Brain pericyte (primary cell): ENCODE results near the gene MOB3C.

Experiments
- DNase-seq: peaks from one replicate; pipeline ENCODE4 v3.0.0-alpha.2; 2012; ENCODE audit warnings: low read depth, low spot score

The MOB3C gene

DNA sequence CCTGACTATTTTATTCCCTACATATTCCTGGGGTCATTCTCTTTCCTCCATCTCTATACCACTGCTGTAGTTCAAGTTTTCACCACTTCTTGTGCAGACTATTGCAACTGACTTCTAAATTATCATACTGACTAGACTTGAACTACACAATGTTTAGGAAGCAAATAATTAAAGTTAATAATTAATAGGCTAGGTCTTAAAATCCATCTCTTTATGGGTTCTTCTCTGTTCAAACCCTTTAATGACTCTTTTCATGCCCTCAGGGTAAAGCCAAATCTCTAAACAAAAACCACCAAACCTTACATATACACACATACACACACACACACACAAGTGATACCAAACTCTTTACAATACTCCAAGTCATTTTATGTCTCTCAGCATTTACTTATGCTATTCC is 22.3 kb upstream of the MOB3C start:
- DNase-seq, result no peak

DNA sequence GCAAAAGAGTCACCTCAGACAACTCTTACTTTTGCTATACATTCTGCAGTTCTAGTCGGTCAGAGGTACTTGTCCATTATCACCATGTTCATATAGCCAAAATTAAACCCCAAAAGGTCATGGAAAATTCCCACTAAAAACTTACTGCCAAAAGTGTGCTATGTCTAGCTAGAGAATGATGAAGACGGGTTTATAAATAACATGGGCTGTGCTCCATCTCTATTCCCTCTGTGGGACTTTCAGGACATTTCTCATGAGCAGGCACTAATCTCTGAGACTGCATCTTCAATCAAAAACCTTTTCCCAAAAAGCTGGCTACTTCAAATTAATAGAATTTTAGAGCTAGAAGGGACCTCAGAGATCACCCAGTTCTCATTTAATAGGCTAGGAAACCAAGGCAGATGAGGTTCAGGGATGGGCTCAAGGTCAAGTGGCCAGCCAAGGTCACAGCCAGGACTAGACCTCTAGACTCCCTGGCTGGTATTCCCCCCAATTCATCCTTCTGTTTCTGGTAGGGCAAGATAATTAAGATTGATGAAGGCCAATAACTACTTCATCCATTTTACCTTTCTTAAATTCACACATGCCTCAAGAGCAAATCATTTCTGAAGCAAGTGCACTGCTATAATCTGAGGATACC is 21.0 kb upstream of the MOB3C start:
- no peak for DNase-seq

DNA sequence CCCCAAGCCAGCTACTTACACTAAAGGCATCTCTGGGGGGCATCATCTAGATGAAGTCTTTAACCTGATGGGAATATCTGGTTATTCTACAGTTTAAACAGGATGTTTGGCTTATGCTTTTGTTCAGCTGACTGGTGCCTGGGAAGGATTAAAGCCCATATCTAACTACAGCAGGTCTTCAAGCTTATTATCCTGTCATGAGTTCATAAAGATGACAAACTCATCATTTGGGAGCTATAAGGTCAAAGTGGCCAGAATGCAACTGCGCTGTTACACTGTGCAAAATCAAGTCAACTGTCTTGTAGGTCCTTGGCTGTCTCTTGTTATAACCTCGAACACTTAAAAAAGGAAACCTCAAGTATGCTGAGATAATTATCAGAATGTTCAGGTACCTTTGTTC is 18.6 kb upstream of the MOB3C start:
- no peak for DNase-seq

DNA sequence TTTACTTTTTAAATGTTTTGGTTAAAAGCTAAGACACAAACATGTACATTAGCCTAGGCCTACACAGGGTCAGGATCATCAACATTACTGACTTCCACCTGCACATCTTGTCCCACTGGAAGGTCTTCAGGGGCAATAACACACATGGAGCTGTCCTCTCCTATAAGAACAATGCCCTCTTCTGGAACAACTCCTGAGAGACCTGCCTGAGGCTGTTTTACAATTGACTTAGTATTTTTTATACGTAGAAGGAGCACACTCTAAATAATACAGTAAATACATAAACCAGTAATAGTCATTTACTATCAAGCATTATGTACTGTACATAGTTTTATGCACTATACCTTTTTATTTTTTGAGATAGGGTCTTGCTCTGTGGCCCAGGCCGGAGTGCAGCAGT is 14.1 kb upstream of the MOB3C start:
- DNase-seq, result no peak

DNA sequence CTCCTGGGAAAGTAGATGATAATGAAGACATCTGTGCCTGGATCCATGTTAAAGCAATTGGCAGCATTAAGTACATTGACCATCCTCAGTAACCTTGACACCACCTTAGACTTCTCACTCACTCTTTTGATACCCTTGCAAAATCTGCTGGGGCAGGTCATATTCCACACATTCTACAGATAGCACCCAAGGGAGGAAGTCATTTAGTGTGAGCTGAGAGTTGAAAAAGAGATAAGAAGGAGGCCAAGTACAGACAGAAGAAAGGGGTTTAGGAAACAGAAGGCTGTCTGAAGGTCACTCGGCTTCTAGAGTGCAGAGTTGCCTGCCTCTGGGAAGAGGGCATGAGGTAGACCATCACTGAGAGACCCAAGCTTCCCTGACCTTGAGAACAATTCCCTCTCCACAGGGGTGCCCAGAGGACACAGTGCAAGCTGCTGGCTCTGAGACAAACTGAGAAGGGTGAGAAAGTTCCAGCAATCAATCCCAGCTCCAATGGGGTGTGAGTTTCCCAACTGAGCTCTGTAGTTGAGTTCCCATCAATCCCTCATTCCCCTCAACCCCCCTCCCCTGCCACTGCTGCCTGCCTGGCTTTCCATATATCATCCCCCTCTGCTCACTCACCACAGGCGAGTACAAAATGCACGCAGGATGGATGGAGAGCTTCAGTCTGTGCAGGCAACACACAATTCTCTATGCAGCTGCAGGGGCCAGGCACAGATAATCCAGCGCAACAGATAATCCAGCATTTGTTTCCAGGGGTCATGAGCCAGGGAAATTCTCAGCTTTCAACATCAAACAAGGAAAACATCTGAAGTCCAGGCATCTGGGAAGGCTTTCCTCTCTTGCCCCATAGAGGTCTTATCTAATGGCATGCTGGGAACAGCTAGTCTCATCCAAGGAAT is 7.4 kb upstream of the MOB3C start:
- DNase-seq, result no peak

DNA sequence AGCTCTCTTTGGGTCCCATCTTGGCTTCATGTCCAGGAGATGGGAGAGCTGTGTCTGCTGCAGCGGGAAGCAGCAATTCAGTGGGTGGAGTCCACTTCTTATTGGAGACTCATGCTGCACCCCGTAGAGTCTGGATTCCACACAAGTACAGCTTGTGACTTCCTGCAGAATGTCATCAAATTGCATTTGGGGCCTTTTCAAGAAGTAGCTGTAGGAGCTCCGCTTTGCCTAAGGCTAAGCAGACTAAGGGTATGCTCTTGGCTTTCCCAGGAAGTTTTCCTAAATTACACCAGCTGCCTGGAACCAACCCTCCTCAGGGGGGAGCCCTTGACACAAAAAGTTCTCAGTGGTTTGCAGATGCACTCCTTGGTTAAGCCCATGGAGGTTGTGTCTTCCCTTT is 5.7 kb upstream of the MOB3C start:
- no peak for DNase-seq

DNA sequence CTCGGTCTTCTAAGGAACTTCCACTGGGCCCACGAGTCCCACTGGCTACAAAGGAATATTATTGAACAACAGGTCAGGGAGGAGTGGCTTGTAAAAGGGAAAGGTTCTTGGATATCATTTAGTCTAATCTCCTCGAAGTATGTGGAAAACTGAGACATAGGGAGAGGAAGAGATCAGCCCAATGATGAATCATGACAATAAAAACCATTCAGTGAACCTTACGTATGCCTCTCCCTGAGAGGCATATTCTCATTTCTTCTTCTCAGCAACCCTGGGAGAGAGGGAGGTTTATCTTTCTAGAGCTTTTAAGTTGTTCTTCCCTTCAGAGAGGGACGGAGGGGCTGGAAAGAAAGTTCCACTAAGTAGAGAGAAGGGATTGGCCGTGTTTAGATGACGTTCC is 5.3 kb upstream of the MOB3C start:
- DNase-seq, result no peak

DNA sequence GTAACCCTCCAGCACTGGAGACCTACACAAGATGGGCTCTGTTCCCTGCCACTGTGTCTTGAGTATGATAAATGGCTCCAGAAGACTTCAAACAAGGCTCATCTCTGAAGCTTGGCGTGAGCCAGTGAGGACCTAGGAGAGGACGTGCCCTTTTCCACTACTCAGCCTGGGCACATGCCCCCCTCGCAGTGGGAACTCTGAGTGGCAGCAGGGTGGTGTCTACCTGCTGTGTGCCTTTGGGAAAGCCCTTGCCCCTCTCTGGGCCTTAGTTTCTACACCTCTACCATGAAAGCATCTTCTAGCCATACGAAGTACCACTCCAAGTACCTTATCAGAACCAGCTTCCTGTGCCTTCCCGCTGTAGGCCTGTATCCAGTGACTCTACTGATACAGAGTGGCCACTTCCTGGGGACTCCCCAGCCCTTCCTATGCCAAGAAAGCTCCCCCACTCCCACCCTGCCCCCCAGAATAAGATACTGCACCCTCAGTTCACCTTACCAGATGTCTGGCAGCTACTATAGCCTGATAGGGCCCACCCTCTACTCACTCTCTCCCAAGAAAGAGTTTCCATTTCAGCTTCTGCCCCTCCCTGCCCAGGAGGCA is 3.1 kb upstream of the MOB3C start:
- DNase-seq, result no peak

DNA sequence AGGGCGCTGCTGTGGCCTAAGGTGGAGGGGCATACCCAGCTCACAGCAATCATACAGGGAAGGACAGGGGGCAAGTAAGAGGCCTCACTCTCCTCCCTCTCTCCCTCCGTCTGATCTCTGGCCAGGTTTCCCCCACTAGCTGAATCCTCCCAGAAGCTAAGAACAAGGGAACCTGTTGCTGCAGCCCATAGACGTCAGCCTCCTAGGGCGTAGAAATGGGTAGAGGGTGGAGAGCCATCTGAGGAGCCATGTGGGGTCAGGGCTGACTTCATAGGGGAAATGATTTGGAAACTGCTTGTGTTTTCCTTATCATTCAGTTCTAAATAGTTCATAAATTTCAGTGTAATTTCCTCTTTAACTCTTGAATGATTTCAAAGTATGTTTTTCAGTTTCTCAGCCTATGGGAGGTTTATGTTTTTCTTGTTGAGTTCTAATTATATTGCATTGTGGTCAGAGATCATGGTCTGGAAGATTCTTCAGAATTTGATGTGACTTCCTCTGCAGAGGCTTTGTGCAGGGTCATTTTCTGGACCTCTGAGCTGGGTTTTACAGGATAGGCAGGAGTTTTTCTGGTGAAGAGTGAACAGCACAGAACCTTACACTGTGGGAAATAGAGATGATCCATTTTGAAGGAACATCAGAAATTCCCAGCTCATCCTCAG is 2.3 kb upstream of the MOB3C start:
- no peak for DNase-seq

DNA sequence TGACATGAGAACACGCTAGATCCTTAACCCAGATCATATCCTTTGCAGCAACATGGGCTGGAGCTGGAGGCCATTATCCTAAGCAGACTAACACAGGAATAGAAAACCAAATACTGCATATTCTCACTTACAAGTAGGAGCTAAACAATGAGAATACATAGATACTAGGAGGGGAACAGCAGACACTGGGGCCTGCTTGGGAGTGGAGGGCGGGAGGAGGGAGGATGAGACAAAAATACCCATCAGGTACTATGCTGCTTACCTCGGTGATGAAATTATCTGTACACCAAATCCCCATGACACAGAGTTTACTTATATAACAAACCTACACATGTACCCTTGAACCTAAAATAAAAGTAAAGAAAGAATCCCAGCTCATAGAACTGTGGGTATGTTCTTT is 1.2 kb upstream of the MOB3C start:
- no peak for DNase-seq

DNA sequence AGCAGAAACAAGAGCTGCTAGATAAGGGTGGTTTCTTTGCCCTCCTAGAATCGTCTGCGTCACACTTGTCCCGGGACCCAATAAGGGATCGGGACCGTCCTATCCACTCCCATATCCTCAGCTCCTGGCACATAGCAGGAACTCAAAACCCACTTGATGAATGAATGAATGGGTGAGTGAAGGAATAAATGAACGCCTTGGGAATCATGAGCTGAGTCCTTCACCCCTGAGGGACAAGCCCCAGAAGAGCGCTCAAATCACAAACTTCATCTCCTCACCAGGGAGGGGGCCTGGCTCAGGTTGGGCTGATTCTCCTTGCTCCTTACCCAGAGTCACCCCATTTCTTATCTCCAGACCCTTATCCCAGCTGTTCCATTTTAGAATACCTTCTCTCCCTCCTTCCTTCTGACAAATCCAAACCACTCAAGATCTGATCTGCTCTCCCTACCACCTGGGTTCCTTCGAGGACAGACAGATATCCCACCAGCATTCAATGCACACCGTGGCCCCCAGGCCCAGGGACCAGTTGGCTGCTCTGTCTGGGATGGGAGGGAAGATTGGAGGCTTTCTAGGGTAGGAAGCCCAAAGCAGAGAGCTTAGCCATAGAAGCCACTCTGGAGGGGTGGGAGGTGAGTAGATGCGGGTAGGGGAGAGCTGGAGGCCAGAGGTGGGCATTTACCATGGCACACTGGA is 643 bp upstream of the MOB3C start:
- DNase-seq, result no peak

DNA sequence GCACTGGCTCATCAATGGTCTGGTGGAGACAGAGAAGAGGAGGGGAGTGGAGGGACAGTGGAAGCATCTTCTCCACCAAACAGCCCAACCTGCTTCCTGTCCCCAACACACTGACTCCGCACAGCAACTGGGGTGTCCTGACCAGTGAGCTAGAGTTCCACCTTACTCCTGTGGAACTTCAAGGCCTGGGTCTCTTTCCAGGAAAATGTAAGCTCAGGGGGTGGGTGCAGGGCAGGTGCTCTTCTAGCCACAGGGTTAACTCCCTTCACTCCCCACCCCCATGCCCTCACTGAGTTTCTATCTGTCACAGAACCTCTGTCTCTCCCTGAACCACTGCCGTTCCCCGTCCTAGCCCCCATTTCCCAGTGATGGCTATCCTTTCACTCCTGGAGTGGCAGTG is 876 bp downstream of the MOB3C start:
- DNase-seq, result no peak

DNA sequence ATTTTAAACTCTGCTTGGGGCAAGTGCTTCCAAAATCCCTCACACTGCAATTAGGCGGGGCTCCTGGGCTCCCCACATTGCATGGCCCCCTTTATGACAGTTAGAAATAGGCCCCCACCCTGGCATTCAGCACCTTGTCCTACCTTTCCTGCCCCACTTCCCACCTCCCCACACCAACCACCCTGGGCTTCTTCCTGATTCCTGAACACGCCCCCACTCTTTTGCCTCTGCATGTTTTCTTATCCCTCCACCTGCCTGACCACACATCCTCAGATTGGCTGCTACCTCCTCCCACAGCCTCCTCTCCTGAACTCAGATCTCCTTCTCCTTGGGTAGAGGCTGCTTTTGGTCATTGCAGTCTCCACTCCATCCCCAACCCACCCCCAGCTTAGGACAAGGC is 1.5 kb downstream of the MOB3C start:
- DNase-seq, result no peak

DNA sequence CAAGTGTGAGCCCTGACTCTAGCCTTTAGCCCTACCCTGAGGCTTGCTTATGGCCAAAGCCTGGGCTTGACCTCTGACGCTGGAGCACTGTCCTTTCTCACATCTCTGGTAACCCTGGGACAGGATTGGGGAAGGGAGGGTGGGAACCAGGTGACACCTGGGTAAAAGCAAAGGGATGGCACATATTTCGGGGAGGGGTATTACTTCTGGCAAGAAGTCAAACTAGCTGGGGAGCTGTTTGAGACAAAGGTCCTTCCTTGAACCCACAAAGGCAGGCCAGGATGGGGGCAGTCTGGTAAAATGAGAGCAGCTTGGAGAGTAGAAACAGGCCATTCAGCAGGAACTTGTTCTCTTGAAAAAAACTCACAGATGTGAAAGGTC is 2.0 kb downstream of the MOB3C start:
- DNase-seq, result no peak

DNA sequence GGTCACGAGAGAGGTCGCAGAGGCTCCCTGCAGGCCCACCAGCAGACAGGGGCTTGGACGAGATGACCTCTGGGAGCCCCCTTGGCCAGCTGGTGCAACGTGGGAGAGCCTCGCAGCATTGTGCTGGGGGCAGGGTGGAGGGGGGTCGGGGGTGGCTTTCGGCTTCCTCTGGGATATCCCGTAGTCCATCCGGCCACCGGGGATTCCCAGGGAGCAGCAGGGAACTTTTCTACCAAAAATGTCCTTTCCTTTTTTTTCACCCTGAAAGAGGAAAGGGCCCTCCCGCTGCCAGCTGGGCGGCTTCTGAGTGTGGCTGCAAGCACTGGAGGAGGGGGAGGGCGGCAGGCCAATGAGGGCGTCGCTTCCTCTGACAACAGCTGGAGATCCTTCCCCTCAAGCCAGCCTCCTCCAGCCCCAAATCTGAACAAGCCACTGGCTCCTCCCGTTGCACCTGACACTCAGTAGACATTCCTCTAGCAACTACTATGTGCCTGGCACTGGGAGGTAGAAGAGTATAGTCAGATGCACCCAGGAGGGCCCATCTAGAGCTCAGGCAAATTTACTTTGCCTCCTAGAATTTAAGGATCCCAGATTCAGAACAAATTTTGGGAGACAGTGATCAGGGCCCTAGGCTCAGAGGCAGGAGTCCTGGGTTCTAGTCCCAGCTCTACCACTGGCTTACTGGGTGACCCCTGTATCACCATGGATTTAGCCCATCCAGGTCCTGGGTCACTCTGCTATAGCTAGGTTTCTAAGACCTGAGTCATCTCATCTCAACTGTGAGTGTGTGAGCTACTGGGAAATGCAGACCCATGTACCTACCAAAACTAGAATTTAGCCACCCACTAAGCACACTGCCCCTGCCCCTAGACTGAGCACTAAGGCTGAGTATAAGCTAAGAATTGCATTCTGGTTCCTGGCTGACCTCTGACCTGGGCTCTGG is 2.7 kb downstream of the MOB3C start:
- no peak for DNase-seq

DNA sequence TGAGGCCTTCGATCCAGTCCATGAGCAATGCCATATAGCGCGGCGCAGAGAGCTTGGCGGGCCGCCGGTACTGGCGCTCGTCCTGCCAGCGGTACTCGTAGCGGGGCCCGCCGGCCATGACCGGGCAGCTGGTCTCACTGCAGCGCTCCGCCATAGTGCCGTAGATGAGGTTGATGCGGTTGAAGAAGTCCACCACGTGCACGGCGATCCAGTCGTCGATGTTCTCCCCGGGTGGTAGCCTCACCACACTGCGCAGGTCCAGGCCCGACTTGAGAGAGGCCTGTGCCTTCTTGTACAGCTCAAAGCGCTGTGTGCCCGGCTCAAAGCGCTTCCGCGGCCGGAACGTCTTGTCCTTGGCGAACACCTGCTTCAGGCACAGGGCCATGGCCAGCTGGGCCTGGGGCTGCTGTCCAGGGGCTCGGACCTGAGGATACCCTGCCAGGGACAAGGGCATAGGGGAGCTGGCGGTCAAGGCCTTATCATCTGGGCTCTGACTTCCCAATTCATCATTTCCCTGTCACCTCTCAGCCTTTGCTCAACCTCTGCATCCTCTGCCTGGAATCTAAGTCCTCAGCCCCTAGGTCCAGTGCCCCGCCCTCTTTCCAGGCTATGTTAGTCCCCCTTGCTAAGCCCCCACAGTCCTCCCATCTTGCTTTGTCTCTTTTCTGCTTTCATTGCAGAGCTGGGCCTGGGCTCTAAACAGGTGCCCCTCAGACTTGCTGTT is 3.5 kb downstream of the MOB3C start:
- no peak for DNase-seq

DNA sequence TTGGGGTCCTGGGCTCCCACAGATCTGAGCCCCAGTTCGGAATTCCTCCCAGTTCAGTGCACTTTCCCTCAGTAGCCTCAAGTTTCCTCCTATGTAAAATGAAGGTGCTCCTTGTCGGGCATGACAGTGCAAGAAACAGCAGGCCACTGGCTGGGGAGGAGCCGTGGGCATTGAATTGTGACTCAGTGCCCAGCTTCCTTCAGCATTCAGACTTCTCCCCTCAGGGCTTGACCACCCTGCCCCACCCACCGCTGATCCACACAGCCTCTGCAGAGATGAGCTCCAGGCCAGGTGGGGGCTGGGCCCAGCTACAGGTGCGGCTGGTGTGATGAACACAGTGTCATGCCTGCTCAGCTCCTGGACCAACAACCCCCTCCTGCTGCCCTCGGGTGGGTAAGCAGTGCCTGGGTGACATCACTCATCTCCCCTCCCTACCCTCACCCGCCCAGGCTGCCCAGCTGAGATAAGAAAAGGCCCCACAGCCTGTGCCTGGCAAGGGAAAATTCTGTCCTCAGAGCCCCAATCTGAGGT is 4.9 kb downstream of the MOB3C start:
- DNase-seq, result no peak

DNA sequence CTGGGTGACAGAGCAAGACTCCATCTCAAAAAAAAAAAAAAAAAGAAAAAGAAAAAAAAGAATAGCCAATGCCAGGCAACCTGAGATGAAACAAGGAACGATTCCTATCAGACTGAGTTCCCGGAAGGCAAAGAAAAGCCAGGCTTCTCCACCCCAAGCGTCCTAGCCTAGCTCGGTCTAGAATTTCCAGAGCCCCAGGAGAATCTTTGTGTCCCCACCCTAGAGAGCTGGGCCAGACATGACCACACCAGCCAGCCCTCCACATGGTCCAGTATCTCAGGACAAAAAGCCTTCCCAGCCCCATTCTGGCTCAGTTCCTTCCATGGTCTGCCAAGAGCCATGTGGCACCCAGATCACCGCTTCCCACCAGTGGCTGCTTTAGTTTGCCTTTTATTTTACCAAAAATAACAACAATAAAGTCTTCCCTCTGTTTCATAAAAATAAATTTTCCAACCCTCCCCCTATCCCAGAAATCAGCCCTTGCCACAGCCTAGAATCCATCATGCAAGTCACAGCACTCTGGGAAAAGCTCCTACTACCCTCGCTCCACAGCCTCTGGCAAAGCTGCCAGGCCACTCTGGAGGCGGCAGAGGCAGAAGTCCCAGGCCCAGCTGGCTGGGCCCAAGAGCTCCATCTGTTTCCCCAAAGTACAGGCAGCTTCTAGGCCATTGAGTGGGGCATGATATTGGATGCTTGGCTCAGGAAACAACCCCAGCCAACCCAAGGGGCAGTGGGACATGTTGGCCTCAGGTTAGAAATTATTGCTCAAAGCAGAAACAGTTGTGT is 9.1 kb downstream of the MOB3C start:
- DNase-seq, result no peak
